Keratinocyte (primary cell): ENCODE measurements around the gene GET3. TPM values are rescaled to one million over a fixed set of nuclear protein-coding genes. Genes with fewer than 3 reads are reported as not detected.

ENCODE experiments used
- DNase-seq: peaks from one replicate; pipeline ENCODE4 v3.0.0-alpha.2; 2011; ENCODE audit warnings: low read depth, missing footprints, low spot score
- FAIRE-seq: peaks from 2 replicates; lab custom pipeline; 2011; peaks lifted over from hg19 to GRCh38; lab: Jason Lieb, UNC
- H2AFZ ChIP-seq: 2 replicates; pipeline ENCODE4 v1.6.0; 2012; ENCODE audit warnings: low read length, control low read depth, inconsistent platforms; ENCODE audit not compliant: control insufficient read depth
- H3K27ac ChIP-seq: 2 replicates; pipeline ENCODE4 v1.5.1; 2011; ENCODE audit warnings: low read length; ENCODE audit not compliant: control insufficient read depth, insufficient read depth
- H3K27me3 ChIP-seq: 3 replicates; pipeline ENCODE4 v1.6.0; 2011; ENCODE audit warnings: low read length; ENCODE audit not compliant: control insufficient read depth, insufficient read depth; ENCODE audit errors: extremely low read depth
- H3K36me3 ChIP-seq, 2 experiments: 2 replicates in 1 of 2; 3 replicates in 1 of 2; pipeline ENCODE4 v1.5.1; 2011; ENCODE audit warnings: low read length in 2 of 2, mild to moderate bottlenecking in 1 of 2; ENCODE audit not compliant: control insufficient read depth in 2 of 2, insufficient read depth in 2 of 2; ENCODE audit errors: extremely low read depth in 1 of 2
- H3K4me1 ChIP-seq: 3 replicates; pipeline ENCODE4 v1.5.1; 2011; ENCODE audit warnings: low read length; ENCODE audit not compliant: control insufficient read depth, insufficient read depth; ENCODE audit errors: extremely low read depth
- H3K4me2 ChIP-seq: 3 replicates; pipeline ENCODE4 v1.6.0; 2011; ENCODE audit warnings: low read depth, low read length; ENCODE audit not compliant: control insufficient read depth, insufficient read depth; ENCODE audit errors: extremely low read depth
- H3K4me3 ChIP-seq, 3 experiments: fragments of 200-600 bp in 1 of 3; sonication (generic) in 1 of 3; 2 replicates in 2 of 3; 3 replicates in 1 of 3; pipeline ENCODE4 v1.5.1; 2011 to 2016; ENCODE audit warnings: low read length in 3 of 3, mild to moderate bottlenecking in 3 of 3, control low read depth in 2 of 3, inconsistent platforms in 1 of 3, low read depth in 1 of 3, mixed read lengths in 1 of 3, mixed run types in 1 of 3, moderate library complexity in 1 of 3; ENCODE audit not compliant: control insufficient read depth in 2 of 3, insufficient read depth in 2 of 3; ENCODE audit errors: extremely low read depth in 1 of 3
- H3K79me2 ChIP-seq: 2 replicates; pipeline ENCODE4 v1.6.0; 2012; ENCODE audit warnings: low read length; ENCODE audit not compliant: control insufficient read depth, insufficient read depth
- H3K9ac ChIP-seq: 3 replicates; pipeline ENCODE4 v1.6.0; 2011; ENCODE audit warnings: low read length; ENCODE audit not compliant: control insufficient read depth, insufficient read depth; ENCODE audit errors: extremely low read depth
- H3K9me1 ChIP-seq: 3 replicates; pipeline ENCODE4 v1.6.0; 2011; ENCODE audit warnings: low read length; ENCODE audit not compliant: control insufficient read depth, insufficient read depth; ENCODE audit errors: extremely low read depth
- H3K9me3 ChIP-seq: 2 replicates; pipeline ENCODE4 v1.5.1; 2012; ENCODE audit warnings: low read depth, low read length; ENCODE audit not compliant: control insufficient read depth
- H4K20me1 ChIP-seq: 3 replicates; pipeline ENCODE4 v1.6.0; 2011; ENCODE audit warnings: low read length; ENCODE audit not compliant: control insufficient read depth, insufficient read depth; ENCODE audit errors: extremely low read depth
- CTCF ChIP-seq, 3 experiments: IDR thresholded peaks in 1 of 3; conservative IDR thresholded peaks in 1 of 3; optimal IDR thresholded peaks in 1 of 3; 2 replicates in 2 of 3; 3 replicates in 1 of 3; pipeline versions ENCODE3 to v1.5.1; 2011; ENCODE audit warnings: low read length in 3 of 3, mild to moderate bottlenecking in 3 of 3, moderate library complexity in 2 of 3, control low read depth in 1 of 3, inconsistent platforms in 1 of 3; ENCODE audit not compliant: insufficient read depth in 2 of 3; ENCODE audit errors: extremely low read depth in 1 of 3
- EZH2 ChIP-seq: IDR thresholded peaks from one replicate; pipeline ENCODE4 v1.6.1; 2012; ENCODE audit warnings: inconsistent platforms, mild to moderate bottlenecking, low read length, moderate library complexity
- dilution Hi-C: fragments of 300-500 bp; cut with MboI; formaldehyde crosslinking; loops from one replicate; pipeline ENCODE4 v1.7.0; 2020; ENCODE audit warnings: low sequenced_read_pairs; ENCODE audit not compliant: extremely low pct_ligation_motif_present
- polyA plus RNA-seq, 5 experiments: library from polyadenylated mRNA; depleted of rRNA in 3 of 5; stranded (reverse) in 3 of 5; stranded (forward) in 1 of 5; unstranded in 1 of 5; fragments of >200 nt; gene quantifications; 1 replicate in 1 of 5; 2 replicates in 3 of 5; 3 replicates in 1 of 5; pipeline versions ENCODE4 v1.2.1 to v1.2.3, GENCODE V29; 2011 to 2012; ENCODE audit warnings: missing spikeins in 2 of 5, low read depth in 1 of 5, low replicate concordance in 1 of 5

Gene GET3
- polyA plus RNA-seq, 1 donor (not counting 4 experiments of a cell fraction or from before 2014, with no cell fraction given) = 104 TPM

GRCh38 chr19:12785431-12786031 lies 48.2 kb downstream of the GET3 start:
- Histone ChIP-seq H3K4me3 (no peak overlapping the region), H3K9me1 (no peaks in the 10 kb centered on the region), H3K79me2 (no peaks in the 10 kb centered on the region), H3K4me2 (peak overlapping the region; percentile 46), H2AFZ (peak overlapping the region; percentile 11), H3K9ac (peak overlapping the region; percentile 63), H3K9me3 (no peaks in the 10 kb centered on the region), H3K27me3 (no peaks in the 10 kb centered on the region), H4K20me1 (no peaks in the 10 kb centered on the region), H3K36me3 (no peaks in the 10 kb centered on the region), H3K4me1 (peaks cover 70% of the 10 kb centered on the region), H3K27ac (peak overlapping the region; percentile 81)
- no peak for DNase-seq
- dilution Hi-C loops = no loop called here
- TF ChIP-seq EZH2 = no peak
- TF ChIP-seq CTCF (optimal IDR thresholded peaks at IDR 0.05 in 1 of 3, IDR thresholded peaks at IDR 0.05 in 1 of 3, conservative IDR thresholded peaks at IDR 0.05 in 1 of 3; ENCODE audit: extremely low read depth in 1 of 3, insufficient read depth in 2 of 3, low read length in 3 of 3) = no peak
- no peak for FAIRE-seq

- Histone ChIP-seq H3K36me3 (no peaks in the 10 kb centered on the region), H4K20me1 (no peaks in the 10 kb centered on the region), H3K9me3 (no peaks in the 10 kb centered on the region), H3K9me1 (no peaks in the 10 kb centered on the region), H3K4me2 (peak overlapping the region; percentile 46), H3K27me3 (no peaks in the 10 kb centered on the region), H3K79me2 (no peaks in the 10 kb centered on the region), H2AFZ (peak overlapping the region; percentile 11), H3K4me1 (peaks cover 77% of the 10 kb centered on the region), H3K4me3 (peak overlapping the region in 1 of 3 experiments; percentile 33), H3K9ac (peak overlapping the region; percentile 63), H3K27ac (peak overlapping the region; percentile 81)
- TF ChIP-seq EZH2 (no peak), CTCF (optimal IDR thresholded peaks at IDR 0.05 in 1 of 3, IDR thresholded peaks at IDR 0.05 in 1 of 3, conservative IDR thresholded peaks at IDR 0.05 in 1 of 3; ENCODE audit: extremely low read depth in 1 of 3, insufficient read depth in 2 of 3, low read length in 3 of 3) (no peak)
- FAIRE-seq = no peak
- dilution Hi-C loops = no loop called here
- DNase-seq = no peak
Measured at GRCh38 chr19:12786141-12786870, 49.0 kb downstream of the GET3 start.
